Activated naive CD4-positive, alpha-beta T cell treated with anti-CD3 and anti-CD28 coated beads, Interleukin-2, amount 10 ng/mL, durations not matched to agents 7 days and 5 days (primary cell): Measurements from ENCODE around the gene AKT3.
"Not testable (repeated sequence)": the region's sequence is repeated elsewhere in the genome, so short reads cannot be mapped to it uniquely, and the experiment has no call there.

Source experiments
- CTCF ChIA-PET: fragments of 350-600 bp; sonication (Branson Sonifier 250); formaldehyde crosslinking; loops from one replicate; lab custom pipeline; 2021; ENCODE audit warnings: antibody characterized with exemption; lab: Charles Lee
- DNase-seq: peaks from one replicate; pipeline ENCODE4 v3.0.0-alpha.2; 2020
- H3K27ac Mint-ChIP-seq: one replicate; pipeline ENCODE4 v1.8.0; 2021; ENCODE audit warnings: mild to moderate bottlenecking, moderate library complexity, mixed read lengths
- H3K27me3 Mint-ChIP-seq: one replicate; pipeline ENCODE4 v1.8.0; 2021; ENCODE audit warnings: mild to moderate bottlenecking, mixed read lengths
- H3K36me3 Mint-ChIP-seq: one replicate; pipeline ENCODE4 v1.8.0; 2021; ENCODE audit warnings: mixed read lengths
- H3K4me1 Mint-ChIP-seq: one replicate; pipeline ENCODE4 v1.8.0; 2021; ENCODE audit warnings: mixed read lengths
- H3K4me3 Mint-ChIP-seq: one replicate; pipeline ENCODE4 v1.8.0; 2021; ENCODE audit warnings: mild to moderate bottlenecking, moderate library complexity, mixed read lengths
- H3K9me3 Mint-ChIP-seq: one replicate; pipeline ENCODE4 v1.8.0; 2021; ENCODE audit warnings: mixed read lengths

Gene AKT3

GRCh38 chr1:243596431-243597062 lies 253.5 kb downstream of the AKT3 start:
- peaks cover 26% of the 10 kb centered on the region for H3K4me1 Mint-ChIP-seq
- no peaks in the 10 kb centered on the region for H3K36me3 Mint-ChIP-seq

GRCh38 chr1:243595527-243596210 lies 254.4 kb downstream of the AKT3 start:
- Mint-ChIP-seq H3K36me3 (no peaks in the 10 kb centered on the region), H3K9me3 (peaks cover 2% of the 10 kb centered on the region), H3K27me3 (no peaks in the 10 kb centered on the region), H3K27ac (peak overlapping the region; percentile 34), H3K4me3 (no peak overlapping the region), H3K4me1 (peaks cover 26% of the 10 kb centered on the region)
- CTCF ChIA-PET, result interaction anchor here (0.7 kb wide), 1 partner anchor 72 kb away, joined by 3 read pairs; no protein-coding TSS in a partner anchor
- DNase-seq, result no peak

More at GRCh38 chr1:243596431-243597062, 253.5 kb downstream of the AKT3 start:
- CTCF ChIA-PET, result interaction anchor here (0.7 kb wide), 1 partner anchor 73 kb away, joined by 3 read pairs; no protein-coding TSS in a partner anchor
- H3K27ac Mint-ChIP-seq, result peak overlapping the region; percentile 34
- no peak overlapping the region for H3K4me3 Mint-ChIP-seq
- peak; percentile 27 for DNase-seq
- no peaks in the 10 kb centered on the region for H3K27me3 Mint-ChIP-seq
- peaks cover 3% of the 10 kb centered on the region for H3K9me3 Mint-ChIP-seq

GRCh38 chr1:243594455-243594854 lies 255.6 kb downstream of the AKT3 start:
- no peak overlapping the region for H3K27ac Mint-ChIP-seq

GRCh38 chr1:243589286-243589685 lies 260.8 kb downstream of the AKT3 start:
- CTCF ChIA-PET, H3K4me3 Mint-ChIP-seq, H3K27me3 Mint-ChIP-seq, H3K36me3 Mint-ChIP-seq, DNase-seq, H3K27ac Mint-ChIP-seq: not testable (repeated sequence)
- Mint-ChIP-seq H3K4me1 (peaks cover 11% of the 10 kb centered on the region), H3K9me3 (peaks cover 17% of the 10 kb centered on the region)

More at GRCh38 chr1:243594455-243594854, 255.6 kb downstream of the AKT3 start:
- Mint-ChIP-seq H3K36me3 (peaks cover 3% of the 10 kb centered on the region), H3K9me3 (peaks cover 7% of the 10 kb centered on the region), H3K4me1 (peaks cover 26% of the 10 kb centered on the region), H3K27me3 (no peaks in the 10 kb centered on the region), H3K4me3 (no peak overlapping the region)
- CTCF ChIA-PET, result no interaction called here
- no peak for DNase-seq

- no peaks in the 10 kb centered on the region for H3K27me3 Mint-ChIP-seq
- no peak overlapping the region for H3K4me3 Mint-ChIP-seq
- peaks cover 11% of the 10 kb centered on the region for H3K4me1 Mint-ChIP-seq
- no peak overlapping the region for H3K27ac Mint-ChIP-seq
- peaks cover 19% of the 10 kb centered on the region for H3K9me3 Mint-ChIP-seq
- H3K36me3 Mint-ChIP-seq, result peaks cover 3% of the 10 kb centered on the region
- no peak for DNase-seq
- CTCF ChIA-PET, result no interaction called here
Measured at GRCh38 chr1:243587823-243588560, 262.1 kb downstream of the AKT3 start.

- Mint-ChIP-seq H3K4me1 (peaks cover 11% of the 10 kb centered on the region), H3K9me3 (peaks cover 24% of the 10 kb centered on the region), H3K36me3 (peaks cover 6% of the 10 kb centered on the region), H3K27me3 (no peaks in the 10 kb centered on the region), H3K4me3 (no peak overlapping the region), H3K27ac (no peak overlapping the region)
- no peak for DNase-seq
- CTCF ChIA-PET, result no interaction called here
Measured at GRCh38 chr1:243587285-243587684, 262.8 kb downstream of the AKT3 start.

GRCh38 chr1:243585982-243586381 lies 264.1 kb downstream of the AKT3 start:
- CTCF ChIA-PET, result no interaction called here
- H3K36me3 Mint-ChIP-seq, result peaks cover 7% of the 10 kb centered on the region

GRCh38 chr1:243582326-243582725 lies 267.7 kb downstream of the AKT3 start:
- Mint-ChIP-seq H3K9me3 (peaks cover 24% of the 10 kb centered on the region), H3K36me3 (peaks cover 4% of the 10 kb centered on the region), H3K4me1 (no peaks in the 10 kb centered on the region), H3K4me3 (no peak overlapping the region), H3K27me3 (no peaks in the 10 kb centered on the region), H3K27ac (no peak overlapping the region)
- no peak for DNase-seq
- CTCF ChIA-PET, result no interaction called here

More at GRCh38 chr1:243585982-243586381, 264.1 kb downstream of the AKT3 start:
- H3K4me3 Mint-ChIP-seq, result no peak overlapping the region
- H3K9me3 Mint-ChIP-seq, result peaks cover 32% of the 10 kb centered on the region
- H3K27me3 Mint-ChIP-seq, result no peaks in the 10 kb centered on the region
- H3K27ac Mint-ChIP-seq, result no peak overlapping the region
- peaks cover 11% of the 10 kb centered on the region for H3K4me1 Mint-ChIP-seq
- DNase-seq, result no peak

GRCh38 chr1:243580984-243581383 lies 269.1 kb downstream of the AKT3 start:
- Mint-ChIP-seq H3K36me3 (peaks cover 4% of the 10 kb centered on the region), H3K27ac (no peak overlapping the region), H3K9me3 (peaks cover 24% of the 10 kb centered on the region), H3K4me1 (no peaks in the 10 kb centered on the region), H3K27me3 (no peaks in the 10 kb centered on the region), H3K4me3 (no peak overlapping the region)
- CTCF ChIA-PET, result interaction anchor here (1.2 kb wide), 1 partner anchor 237 kb away, joined by 5 read pairs; no protein-coding TSS in a partner anchor
- no peak for DNase-seq

GRCh38 chr1:243580072-243580471 lies 270.0 kb downstream of the AKT3 start:
- CTCF ChIA-PET, result no interaction called here
- Mint-ChIP-seq H3K4me3 (no peak overlapping the region), H3K27me3 (no peaks in the 10 kb centered on the region), H3K9me3 (peaks cover 20% of the 10 kb centered on the region), H3K4me1 (no peaks in the 10 kb centered on the region), H3K27ac (no peak overlapping the region), H3K36me3 (peaks cover 4% of the 10 kb centered on the region)
- DNase-seq, result no peak

- H3K27ac Mint-ChIP-seq, result no peak overlapping the region
- no peaks in the 10 kb centered on the region for H3K36me3 Mint-ChIP-seq
- H3K4me1 Mint-ChIP-seq, result no peaks in the 10 kb centered on the region
- CTCF ChIA-PET, result no interaction called here
- H3K27me3 Mint-ChIP-seq, result no peaks in the 10 kb centered on the region
- no peaks in the 10 kb centered on the region for H3K9me3 Mint-ChIP-seq
- no peak overlapping the region for H3K4me3 Mint-ChIP-seq
- no peak for DNase-seq
Measured at GRCh38 chr1:243575070-243575469, 275.0 kb downstream of the AKT3 start.

GRCh38 chr1:243572940-243573339 lies 277.1 kb downstream of the AKT3 start:
- Mint-ChIP-seq H3K9me3 (no peaks in the 10 kb centered on the region), H3K36me3 (no peaks in the 10 kb centered on the region), H3K27me3 (no peaks in the 10 kb centered on the region), H3K27ac (no peak overlapping the region), H3K4me1 (no peaks in the 10 kb centered on the region), H3K4me3 (no peak overlapping the region)
- no peak for DNase-seq
- CTCF ChIA-PET, result no interaction called here

GRCh38 chr1:243568793-243569192 lies 281.2 kb downstream of the AKT3 start:
- Mint-ChIP-seq H3K9me3 (no peaks in the 10 kb centered on the region), H3K4me1 (no peaks in the 10 kb centered on the region), H3K27ac (no peak overlapping the region), H3K27me3 (no peaks in the 10 kb centered on the region), H3K36me3 (no peaks in the 10 kb centered on the region), H3K4me3 (no peak overlapping the region)
- CTCF ChIA-PET, result no interaction called here
- no peak for DNase-seq

- peaks cover 5% of the 10 kb centered on the region for H3K36me3 Mint-ChIP-seq
Measured at GRCh38 chr1:243564814-243565213, 285.2 kb downstream of the AKT3 start.

More at GRCh38 chr1:243564814-243565213, 285.2 kb downstream of the AKT3 start:
- no peaks in the 10 kb centered on the region for H3K4me1 Mint-ChIP-seq
- no peaks in the 10 kb centered on the region for H3K27me3 Mint-ChIP-seq
- no peak overlapping the region for H3K4me3 Mint-ChIP-seq
- H3K9me3 Mint-ChIP-seq, result no peaks in the 10 kb centered on the region
- CTCF ChIA-PET, result no interaction called here
- DNase-seq, result no peak
- no peak overlapping the region for H3K27ac Mint-ChIP-seq
